Activated CD4-positive, alpha-beta T cell treated with anti-CD3 and anti-CD28 coated beads for 1 hour (primary cell): ENCODE data around the gene CCDC85B.

Experiments
- DNase-seq: peaks from one replicate; pipeline ENCODE4 v3.0.0-alpha.2; 2020

CCDC85B gene

DNA sequence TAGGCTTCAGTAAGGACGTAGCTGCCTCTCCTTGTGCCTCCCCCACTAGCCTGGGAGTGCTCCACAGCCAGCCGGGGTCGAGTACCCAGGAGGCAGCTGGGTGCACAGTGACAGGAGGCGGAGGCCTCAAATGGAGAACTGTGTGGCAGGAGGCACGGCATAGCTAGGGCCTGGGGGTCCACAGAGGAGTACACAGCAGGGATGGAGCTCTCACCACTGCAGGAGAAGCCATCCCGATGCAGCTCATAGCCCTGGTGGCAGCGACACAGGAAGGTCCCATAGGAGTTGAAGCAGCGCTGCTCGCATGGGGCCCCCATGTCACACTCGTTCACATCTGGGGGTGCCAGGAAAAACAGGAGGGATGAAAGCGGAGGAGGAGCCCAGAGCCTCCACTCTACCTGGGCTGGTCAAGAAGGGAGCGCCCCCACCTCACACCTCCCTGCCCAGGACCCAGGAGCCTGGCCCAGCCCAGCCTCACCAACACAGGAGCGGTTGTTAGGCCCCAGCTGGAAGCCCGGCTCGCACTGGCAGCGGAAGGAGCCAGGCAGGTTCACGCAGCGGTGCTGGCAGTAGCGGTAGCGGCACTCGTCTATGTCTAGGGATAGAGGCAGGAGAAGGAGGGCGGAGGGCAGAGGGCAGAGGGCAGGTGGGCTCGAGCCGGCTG, 20.7 kb upstream of the CCDC85B start:
- DNase-seq, result no peak

DNA sequence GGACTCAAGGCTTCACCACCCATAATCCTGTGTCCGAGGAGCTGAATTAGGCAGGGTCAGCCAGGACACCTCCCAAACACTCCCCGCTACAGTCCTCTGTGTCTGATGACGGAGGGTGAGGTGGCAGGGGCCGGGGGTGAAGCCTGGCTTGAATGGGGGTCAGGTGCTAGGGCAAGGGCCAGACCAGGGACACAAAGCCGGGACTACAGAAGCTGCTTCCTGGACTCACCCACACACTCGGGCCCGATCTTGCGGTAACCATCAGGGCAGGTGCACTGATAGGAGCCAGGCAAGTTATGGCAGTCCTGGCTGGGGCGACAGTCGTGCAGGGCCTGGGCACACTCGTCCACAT, 20.2 kb upstream of the CCDC85B start:
- DNase-seq, result no peak

DNA sequence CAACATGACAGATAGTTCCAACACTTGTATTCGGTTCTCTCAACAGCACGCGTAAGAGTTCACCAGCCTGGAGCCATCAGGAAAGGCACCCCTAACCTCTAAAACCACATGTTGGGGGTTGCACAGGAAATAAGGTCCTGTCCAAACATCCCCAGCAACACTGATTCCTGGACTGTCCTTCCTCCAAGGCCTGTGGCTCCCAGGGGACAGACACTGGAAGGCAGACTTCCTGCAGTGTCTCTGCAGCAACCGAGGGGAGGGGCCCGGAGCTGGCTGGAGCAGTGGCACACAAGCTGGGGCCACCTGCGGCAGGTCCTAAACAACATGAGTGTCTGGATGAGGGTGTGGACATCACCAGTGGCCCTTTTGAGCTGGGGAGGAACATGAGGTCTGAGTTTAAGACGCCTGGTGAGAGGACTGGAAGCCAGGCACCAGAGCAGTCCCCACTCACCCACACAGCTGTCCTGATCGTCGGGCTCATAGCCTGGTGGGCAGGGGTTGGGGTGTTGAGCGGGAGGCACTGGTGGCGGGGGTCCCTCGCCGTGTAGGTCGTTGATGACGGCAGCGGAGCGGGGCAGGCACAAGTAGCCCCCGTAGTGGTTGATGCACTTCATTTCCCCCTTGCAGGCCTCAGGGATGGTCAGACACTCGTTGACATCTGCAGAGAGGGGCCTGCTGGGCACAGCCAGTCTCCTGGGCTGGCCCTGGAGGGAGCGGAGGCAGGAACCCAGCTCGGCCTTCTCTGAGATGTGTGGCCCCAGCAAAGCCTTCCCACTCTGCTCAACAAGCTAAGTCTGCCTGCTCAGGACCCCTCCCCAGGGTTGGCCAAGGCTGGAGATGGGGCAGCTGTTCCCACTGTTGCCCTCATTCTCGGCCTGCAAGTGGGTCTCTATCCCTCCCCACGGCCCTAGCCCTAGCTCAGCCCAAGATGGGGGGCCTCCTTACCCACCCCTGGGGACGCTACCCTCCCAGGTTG, 19.5 kb upstream of the CCDC85B start:
- no peak for DNase-seq

DNA sequence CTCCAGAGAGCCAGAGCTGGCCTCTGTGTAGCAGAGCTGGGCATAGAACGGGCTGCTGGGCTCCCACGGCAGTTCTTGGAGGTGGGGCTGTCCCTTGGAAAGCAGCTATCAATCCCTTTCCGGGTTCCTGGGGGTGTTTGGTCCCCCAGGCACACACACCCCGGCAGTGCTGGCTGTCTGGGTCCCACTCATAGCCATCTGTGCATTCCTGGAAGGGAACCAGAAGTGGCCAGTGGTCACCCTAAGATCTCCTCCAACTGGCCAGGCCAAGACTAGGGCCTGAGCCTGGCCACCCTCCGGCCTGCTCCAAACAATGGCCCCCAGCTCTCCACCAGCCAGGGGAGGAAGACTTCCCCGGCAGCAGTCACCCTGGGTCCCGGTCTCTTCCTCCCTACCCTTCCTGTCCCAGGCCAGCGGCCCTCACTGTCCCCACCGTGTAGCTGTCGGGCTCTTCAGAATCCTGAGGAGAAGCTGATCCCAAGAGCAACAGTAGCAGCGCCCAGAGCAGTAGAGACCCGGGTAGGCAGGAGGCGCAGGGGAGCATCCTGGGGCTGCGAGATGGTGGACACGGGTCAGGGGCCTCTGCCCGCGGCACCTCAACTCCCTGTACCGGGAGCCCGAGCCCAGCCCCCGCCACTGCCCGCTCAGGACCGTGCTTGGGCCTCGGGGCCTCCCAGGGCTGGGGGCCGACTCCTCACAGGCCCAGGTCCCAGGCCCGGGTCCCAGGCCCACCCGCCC, 18.5 kb upstream of the CCDC85B start:
- DNase-seq, result no peak

DNA sequence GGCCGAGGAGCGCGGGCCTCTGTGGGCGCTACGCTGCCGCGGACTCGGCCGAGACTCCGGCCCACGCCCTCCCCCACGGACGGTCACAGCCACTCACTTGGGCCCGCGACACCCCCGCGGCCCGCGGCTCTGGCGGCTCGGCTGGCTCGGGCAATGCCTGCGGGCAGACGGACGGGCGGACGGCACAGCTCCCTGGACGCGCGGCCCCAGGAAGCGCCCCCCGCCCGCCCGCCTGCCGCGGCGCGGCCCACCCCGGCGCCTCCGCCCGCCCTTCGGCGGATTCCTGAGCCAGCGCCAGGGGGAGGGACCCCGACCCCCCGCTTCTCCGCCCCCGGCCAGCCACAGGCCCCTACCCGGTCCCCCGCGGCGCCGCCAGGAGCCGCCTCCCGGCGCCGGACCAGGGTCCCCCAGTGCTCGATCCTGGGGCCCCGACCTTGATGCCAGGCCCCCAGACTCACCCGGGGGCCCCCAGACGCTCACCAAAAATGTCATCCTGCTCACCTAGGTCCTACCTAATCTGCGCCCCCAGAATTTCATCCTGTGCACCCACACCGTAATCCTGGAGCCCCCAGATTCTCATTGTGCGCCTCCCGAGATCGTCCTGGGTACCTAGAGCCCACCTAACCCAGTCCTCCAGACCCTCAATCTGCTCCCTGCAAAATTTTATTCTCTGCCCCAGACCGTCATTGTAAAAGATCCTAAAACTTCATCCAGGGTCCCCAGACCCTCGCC, 17.7 kb upstream of the CCDC85B start, which contains the start of gene EFEMP2:
Gene EFEMP2, minus strand, starts transcription at position 215 of the 732 bp plus-strand sequence. CDS start 446 bp downstream, outside the sequence.
- no peak for DNase-seq

DNA sequence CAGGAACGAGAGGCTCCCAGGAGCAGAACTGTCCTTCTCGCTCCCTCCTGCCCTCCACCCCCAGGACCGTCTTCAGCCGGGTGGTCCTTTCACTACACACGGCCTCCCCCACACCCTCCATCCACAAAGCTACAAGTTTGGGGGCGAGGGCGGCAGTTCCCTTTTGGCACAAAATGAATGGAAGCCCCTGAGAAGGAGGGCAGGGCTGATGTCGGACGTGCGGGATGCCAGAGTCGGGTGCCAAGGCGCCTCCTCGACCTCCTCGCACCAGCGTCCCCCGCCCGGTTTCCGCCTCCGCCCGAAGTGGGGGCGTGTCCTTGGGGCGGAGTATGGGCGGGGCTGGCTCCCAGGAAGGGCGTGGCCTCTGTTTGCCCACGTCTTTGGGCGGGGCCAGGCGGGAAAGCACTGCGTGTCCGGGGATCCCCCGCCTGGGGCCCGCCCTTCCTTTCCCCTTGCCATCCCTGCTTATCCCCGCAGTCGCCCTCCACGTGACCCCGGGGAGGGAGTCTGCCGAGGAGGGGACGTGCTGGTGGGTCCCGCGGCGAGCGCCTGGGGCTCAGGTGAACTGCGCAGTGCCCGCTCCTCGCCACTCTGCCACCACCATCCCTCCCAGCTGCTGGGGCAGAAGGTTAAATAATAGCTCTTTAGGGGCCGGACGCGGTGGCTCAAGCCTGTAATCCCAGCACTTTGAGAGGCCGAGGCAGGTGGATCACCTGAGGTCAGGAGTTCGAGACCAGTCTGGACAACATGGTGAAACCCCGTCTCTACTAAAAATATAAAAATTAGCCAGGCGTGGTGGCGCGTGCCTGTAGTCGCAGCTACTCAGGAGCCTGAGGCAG, 16.9 kb upstream of the CCDC85B start:
- DNase-seq, result peak; percentile 96

DNA sequence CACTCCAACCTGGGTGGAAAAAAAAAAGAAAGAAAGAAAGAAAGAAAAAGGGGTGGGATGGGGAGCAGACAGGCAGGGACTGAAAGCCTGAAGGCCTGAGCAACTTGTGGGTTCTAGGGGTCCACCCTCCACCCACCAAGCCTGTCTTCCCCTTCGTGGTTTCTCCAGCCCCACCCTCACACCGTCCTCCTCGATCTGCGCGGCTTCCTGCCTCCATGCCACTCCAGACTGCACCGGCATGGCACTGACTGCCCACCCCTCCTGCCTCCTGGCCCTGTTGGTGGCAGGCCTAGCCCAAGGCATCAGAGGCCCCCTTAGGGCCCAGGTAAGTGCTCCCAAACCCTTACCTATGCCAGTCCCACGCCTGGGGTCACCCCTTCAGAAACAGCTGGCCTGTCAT, 10.9 kb upstream of the CCDC85B start, which contains the start of gene CTSW:
Gene CTSW, plus strand, starts transcription at position 221 of the 400 bp plus-strand sequence. Its CDS starts 18 bp downstream, at position 239.
- no peak for DNase-seq

DNA sequence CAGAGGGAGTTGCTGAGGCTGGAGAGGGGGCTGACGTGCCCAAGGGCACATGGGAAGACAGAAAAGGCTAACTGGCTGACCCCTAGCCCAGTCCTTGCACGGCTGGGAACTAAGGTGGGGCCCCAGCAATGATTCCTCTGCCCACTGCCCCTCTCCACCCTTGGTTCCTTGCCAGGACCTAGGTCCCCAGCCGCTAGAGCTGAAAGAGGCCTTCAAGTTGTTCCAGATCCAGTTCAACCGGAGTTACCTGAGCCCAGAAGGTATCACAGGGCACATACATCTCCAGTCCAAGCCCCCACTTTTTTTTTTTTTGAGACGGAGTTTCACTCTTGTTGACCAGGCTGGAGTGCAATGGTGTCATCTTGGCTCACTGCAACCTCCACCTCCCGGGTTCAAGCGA, 10.4 kb upstream of the CCDC85B start:
- no peak for DNase-seq

DNA sequence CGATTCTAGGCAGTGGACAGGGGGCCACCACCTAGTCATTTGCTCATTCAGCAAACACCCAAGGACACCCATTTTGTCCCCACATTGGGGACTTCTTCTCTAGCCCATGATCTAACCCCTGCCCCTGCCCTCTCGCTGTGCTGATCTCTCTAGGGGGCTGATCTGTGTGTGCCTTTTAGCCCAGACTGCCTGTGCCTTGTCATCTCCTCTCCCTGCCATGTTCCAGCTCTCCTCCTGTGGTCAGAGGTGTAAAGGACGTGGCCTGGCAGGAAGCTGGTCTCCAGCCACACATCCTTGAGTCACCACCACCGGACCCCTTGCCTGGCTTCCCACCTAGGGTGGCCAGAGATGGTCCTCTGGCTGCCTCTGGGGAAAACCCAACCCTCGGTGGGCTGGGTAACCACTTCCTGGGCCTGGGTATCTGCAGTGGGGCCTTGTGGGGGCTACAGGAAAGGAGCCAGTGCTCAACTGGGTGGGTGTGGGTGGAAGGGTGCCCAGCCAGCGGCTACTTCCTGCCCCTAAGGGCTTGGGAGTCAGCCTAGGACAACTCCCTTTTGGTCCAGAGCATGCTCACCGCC, 9.5 kb upstream of the CCDC85B start:
- no peak for DNase-seq

DNA sequence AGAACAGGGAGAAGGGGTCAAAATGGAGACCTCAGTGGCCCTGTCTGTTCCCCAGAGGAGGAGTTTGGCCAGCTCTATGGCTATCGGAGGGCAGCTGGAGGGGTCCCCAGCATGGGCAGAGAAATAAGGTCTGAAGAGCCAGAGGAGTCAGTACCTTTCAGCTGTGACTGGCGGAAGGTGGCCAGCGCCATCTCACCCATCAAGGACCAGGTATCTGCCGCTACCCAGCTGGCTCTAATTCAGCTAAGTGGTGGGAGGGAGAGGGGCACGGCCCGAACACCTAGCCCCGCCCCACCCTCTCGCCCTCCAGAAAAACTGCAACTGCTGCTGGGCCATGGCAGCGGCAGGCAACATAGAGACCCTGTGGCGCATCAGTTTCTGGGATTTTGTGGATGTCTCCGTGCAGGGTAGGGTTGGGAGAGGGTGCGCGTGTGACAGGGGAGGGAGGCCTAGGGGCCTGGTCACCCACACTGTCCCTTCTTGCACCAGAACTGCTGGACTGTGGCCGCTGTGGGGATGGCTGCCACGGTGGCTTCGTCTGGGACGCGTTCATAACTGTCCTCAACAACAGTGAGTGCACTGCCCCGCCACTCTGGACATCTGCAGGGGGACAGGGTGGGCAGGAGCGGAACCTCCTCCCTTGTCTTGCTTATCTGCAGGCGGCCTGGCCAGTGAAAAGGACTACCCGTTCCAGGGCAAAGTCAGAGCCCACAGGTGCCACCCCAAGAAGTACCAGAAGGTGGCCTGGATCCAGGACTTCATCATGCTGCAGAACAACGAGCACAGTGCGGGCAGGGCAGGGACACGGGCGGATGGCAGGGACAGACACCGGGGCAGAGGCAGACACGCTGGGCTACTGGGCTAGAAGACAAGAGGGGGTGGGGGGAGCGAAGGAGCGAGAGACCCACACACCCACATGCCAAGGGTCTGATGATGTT, 8.1 kb upstream of the CCDC85B start:
- no peak for DNase-seq

DNA sequence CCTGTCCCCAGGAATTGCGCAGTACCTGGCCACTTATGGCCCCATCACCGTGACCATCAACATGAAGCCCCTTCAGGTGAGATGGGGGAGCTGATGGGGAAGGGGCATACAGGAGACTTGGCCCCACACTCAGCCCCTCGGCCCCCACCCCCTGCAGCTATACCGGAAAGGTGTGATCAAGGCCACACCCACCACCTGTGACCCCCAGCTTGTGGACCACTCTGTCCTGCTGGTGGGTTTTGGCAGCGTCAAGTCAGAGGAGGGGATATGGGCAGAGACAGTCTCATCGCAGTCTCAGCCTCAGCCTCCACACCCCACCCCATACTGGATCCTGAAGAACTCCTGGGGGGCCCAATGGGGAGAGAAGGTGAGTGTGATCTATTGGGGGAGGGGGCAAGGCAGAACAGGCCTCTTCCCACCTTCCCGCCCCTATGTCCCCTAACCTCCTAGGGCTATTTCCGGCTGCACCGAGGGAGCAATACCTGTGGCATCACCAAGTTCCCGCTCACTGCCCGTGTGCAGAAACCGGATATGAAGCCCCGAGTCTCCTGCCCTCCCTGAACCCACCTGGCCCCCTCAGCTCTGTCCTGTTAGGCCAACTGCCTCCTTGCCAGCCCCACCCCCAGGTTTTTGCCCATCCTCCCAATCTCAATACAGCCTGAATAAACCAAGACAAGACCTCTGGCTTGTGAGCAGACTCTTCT, 7.3 kb upstream of the CCDC85B start:
- DNase-seq, result no peak

DNA sequence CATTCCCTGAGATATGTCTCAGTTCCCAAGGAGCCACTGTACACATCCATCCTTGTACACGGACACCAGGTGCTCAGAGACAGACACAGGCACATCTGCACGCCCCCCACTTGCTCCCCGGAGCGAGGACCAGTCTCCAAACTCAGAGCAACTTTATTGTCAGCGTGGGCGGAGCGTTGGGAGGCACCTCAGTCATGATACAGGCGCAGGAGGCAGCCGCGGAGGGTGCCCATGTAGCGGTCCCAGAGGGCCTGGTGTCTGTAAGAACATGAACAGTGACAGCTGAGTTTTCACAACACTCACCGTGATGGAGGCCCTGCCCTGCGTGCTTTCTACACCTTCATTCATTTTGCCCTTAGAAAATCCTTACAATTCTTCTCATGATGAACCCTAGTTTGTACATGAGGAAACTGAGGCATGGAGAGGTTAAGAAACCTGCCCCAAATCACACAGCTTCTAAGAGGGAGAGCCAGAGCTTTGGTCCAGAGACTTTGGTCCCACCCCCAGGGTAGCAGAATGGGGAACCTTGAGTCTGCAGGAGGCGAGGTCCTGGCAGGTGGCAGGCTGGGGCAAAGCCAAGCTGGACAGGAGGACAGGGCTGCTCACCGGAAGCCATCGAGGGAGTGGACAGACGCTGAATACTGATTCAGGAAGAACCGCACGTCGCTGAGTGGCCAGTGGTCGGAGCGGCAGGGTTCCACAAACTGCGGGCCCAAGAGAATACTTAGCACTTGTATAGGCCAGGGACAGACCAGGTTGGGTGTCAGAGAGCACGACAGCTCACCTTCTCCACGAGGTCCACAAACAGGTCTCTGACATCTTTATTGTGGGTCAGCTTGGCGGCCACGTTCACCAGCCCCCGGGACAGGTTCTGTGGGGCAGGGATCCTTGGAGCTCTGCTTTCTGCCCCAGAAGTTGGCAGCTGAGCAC, 6.4 kb upstream of the CCDC85B start:
- no peak for DNase-seq

DNA sequence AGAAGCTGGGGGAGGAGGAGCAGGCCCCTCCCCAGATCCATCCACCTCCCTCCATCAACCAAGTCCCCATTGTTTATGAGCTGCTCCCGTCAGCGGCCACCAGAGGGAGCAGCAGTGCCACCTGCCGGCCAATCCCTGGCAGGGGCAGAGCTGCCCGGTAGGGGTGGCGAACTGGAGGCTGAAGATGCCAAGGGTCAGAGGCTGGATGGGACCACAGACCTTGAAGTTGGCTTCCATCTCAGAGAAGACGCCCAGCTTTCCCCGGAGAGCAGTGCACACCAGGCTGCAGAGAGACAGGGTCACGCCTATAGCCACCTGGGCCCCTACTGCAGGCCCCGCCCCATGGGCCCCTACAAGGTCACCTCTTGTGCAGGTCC, 5.8 kb upstream of the CCDC85B start:
- peak; percentile 71 for DNase-seq

DNA sequence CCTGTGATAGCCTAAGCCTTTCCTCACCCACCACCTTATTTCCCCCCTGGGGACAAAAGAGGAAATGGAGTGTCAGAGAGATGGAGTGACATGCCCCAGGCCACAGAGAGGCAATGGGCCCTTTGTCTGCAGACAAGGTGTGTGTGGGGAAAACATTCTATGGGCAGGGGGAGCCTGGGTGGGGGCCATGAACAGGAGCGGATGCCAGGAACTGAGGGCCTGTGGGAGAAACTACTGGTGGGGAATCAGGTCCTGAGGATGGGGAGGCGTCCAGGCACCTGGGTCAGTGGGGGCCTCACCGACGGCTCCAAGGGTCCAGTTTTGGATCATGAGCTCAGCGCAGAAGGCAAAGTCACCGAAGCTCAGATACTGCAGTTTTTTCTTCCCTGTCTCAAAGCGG, 5.2 kb upstream of the CCDC85B start:
- DNase-seq, result no peak

DNA sequence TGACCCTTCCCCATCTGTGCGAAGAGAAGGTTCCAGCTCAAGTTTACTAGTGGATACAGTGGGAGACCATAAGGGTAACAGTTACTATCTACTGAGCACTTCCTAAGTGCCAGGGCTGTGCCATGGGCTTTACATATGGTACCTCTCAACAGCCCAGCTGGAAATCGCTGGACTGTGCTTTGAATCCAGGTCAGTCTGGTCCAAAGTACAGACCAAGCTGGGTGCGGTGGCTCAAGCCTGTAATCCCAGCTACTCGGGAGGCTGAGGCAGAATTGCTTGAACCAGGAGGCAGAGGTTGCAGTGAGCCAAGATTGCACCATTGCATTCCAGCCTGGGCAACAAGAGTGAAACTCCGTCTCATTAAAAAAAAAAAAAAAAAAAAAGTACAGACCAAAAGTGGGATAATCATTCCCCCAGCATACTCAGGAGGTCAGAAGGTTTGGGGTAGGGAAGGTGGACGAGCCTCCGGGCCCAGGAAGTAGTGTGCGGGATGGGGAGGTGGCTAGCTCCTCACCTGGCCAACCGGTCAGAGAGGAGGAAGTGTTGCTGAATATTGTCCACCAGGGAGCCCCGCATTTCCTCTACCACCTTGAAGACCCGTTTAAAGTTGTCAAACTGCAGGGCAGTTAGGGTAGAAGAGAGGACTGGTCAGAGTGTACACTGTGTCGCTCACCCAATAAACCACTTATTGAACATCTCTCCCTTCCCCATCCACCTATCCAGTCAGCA, 4.5 kb upstream of the CCDC85B start:
- no peak for DNase-seq

DNA sequence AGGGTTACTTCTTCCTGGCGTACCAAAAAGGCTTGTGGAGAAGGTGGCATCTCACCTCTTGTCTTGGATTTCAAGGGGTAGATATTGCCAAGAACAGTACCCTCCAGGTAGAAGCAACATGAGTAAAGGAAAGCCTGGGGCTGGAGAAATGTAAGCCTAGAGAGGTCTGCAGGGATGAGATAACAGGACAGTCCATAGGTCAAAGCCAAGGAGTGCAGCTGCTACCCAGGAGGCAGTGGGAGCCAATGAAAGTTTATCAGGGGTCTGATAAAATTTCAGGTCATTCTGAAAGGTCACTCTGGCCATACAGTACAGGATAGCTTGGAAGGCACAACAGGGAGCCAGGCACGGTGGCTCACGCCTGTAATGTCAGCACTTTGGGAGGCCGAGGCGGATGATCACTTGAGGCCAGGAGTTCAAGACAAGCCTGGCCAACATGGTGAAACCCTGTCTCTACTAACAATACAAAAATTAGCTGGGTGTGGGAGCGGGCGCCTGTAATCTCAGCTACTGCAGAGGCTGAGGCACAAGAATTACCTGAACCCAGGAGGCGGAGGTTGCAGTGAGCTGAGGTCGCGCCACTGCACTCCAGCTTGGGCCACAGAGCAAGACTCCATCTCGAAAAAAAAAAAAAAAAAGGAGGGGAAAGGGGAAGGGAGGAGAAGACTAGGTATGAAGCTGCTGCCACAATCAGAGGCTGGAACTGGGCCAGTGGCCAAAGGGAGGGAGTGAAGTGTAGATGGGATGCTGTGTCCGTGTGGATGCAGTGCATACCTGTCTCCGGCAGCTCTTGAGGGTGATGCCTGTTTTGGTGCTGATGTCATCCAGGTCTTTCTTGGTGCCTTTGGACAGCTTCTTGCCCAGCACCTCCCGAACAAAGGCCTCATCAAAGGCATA, 3.4 kb upstream of the CCDC85B start:
- DNase-seq, result no peak
